Left lung (tissue), 10 donors: ENCODE results near the gene MED14. TPM values are rescaled to one million over a fixed set of nuclear protein-coding genes. Genes with fewer than 3 reads are reported as not detected.

Experiments
- ATAC-seq: fragments of 200-7000 bp; cut with Tn5 transposase; one replicate; pipeline ENCODE4 v1.9.1; 2020; ENCODE audit warnings: moderate library complexity
- DNase-seq, 4 donors: peaks; one replicate each; pipeline ENCODE4 v3.0.0-alpha.2; 2013 to 2020
- H3K27ac ChIP-seq, 2 donors: fragments of 200-600 bp; sonication (generic) in 1 of 2; one replicate each; pipeline versions ENCODE4 v1.5.0 to v1.8.0; 2020 to 2021
- H3K27me3 ChIP-seq, 2 donors: fragments of 200-600 bp; sonication (generic) in 1 of 2; one replicate each; pipeline versions ENCODE4 v1.5.0 to v1.8.0; 2020 to 2021
- H3K36me3 ChIP-seq, 2 donors: fragments of 200-600 bp; sonication (generic) in 1 of 2; one replicate each; pipeline versions ENCODE4 v1.5.0 to v1.8.0; 2020 to 2021
- H3K4me1 ChIP-seq, 2 donors: fragments of 200-600 bp; one replicate each; pipeline ENCODE4 v1.8.0; 2021
- H3K4me3 ChIP-seq, 2 donors: fragments of 200-600 bp; sonication (generic) in 1 of 2; one replicate each; pipeline versions ENCODE4 v1.5.0 to v1.8.0; 2020 to 2021; ENCODE audit warnings: mild to moderate bottlenecking in 1 of 2
- H3K9me3 ChIP-seq, 2 donors: fragments of 200-600 bp; sonication (generic) in 1 of 2; one replicate each; pipeline versions ENCODE4 v1.5.0 to v1.8.0; 2020 to 2021
- CTCF ChIP-seq, 2 donors: fragments of 200-600 bp; sonication (generic) in 1 of 2; IDR thresholded peaks; one replicate each; pipeline versions ENCODE4 v1.5.0 to v1.8.0; 2021; ENCODE audit warnings: antibody characterized with exemption in 2 of 2
- intact Hi-C, 2 donors: fragments of 100-400 bp; cut with DNase I; formaldehyde crosslinking; loops; one replicate each; pipeline versions ENCODE4 v1.11.2 to v1.14.2; 2022
- polyA plus RNA-seq, 6 donors: library from polyadenylated mRNA; unstranded; fragments of 120-200 nt; gene quantifications; one replicate each; pipeline ENCODE4 v1.2.1, GENCODE V29; 2013; ENCODE audit not compliant: insufficient read length in 6 of 6
- total RNA-seq, 2 donors: library from RNA; stranded (reverse); fragmentation: NEBNext Ultra II Directional; extraction: Animal tissue kit (Norgen Biotek cat#: 25700); gene quantifications; one replicate each; pipeline ENCODE4 v1.2.1, GENCODE V29; 2021
- donor health status: DM: no; HTN: yes; CAD: no.
- donor health status: DM: no; HTN: no; CAD: no.

Gene MED14
- total and polyA plus RNA-seq, 8 donors = 44.6 to 67.2 (median 57.1) TPM

GRCh38 chrX:40709395-40709794, 25.9 kb downstream of the MED14 start:
- Histone ChIP-seq H3K27ac (no peak overlapping the region), H3K27me3 (peaks cover 0 to 6% of the 10 kb centered on the region in 2 donors), H3K36me3 (peaks cover 0 to 50% of the 10 kb centered on the region in 2 donors), H3K9me3 (no peaks in the 10 kb centered on the region), H3K4me1 (no peaks in the 10 kb centered on the region), H3K4me3 (no peak overlapping the region)
- intact Hi-C loops = no loop called here
- DNase-seq (no peak), ATAC-seq (no peak)
- TF ChIP-seq CTCF (IDR thresholded peaks at IDR 0.05) = no peak

GRCh38 chrX:40705658-40706312, 29.6 kb downstream of the MED14 start:
- Histone ChIP-seq H3K36me3 (peaks cover 0 to 23% of the 10 kb centered on the region in 2 donors), H3K4me3 (no peak overlapping the region), H3K27me3 (peaks cover 0 to 6% of the 10 kb centered on the region in 2 donors), H3K9me3 (no peaks in the 10 kb centered on the region), H3K27ac (no peak overlapping the region), H3K4me1 (no peaks in the 10 kb centered on the region)
- DNase-seq (no peak), ATAC-seq (no peak)
- no peak for TF ChIP-seq CTCF (IDR thresholded peaks at IDR 0.05)
- intact Hi-C loops = no loop called here

- ATAC-seq = no peak
- intact Hi-C loops = no loop called here
These were observed 34.6 kb downstream of the MED14 start for GRCh38 chrX:40700640-40701342.

GRCh38 chrX:40698851-40699250, 36.5 kb downstream of the MED14 start:
- no peaks in the 10 kb centered on the region for H3K27me3 ChIP-seq
- no peak overlapping the region for H3K4me3 ChIP-seq
- intact Hi-C loops = no loop called here
- no peaks in the 10 kb centered on the region for H3K9me3 ChIP-seq
- H3K27ac ChIP-seq = no peak overlapping the region
- DNase-seq = no peak
- no peak for ATAC-seq
- no peaks in the 10 kb centered on the region for H3K4me1 ChIP-seq
- no peak for TF ChIP-seq CTCF (IDR thresholded peaks at IDR 0.05)
- H3K36me3 ChIP-seq = peaks cover 0 to 17% of the 10 kb centered on the region in 2 donors

More at GRCh38 chrX:40700640-40701342, 34.6 kb downstream of the MED14 start:
- peaks cover 0 to 17% of the 10 kb centered on the region in 2 donors for H3K36me3 ChIP-seq
- H3K27ac ChIP-seq = no peak overlapping the region
- no peak for DNase-seq
- H3K9me3 ChIP-seq = no peaks in the 10 kb centered on the region
- no peaks in the 10 kb centered on the region for H3K4me1 ChIP-seq
- peaks cover 0 to 4% of the 10 kb centered on the region in 2 donors for H3K27me3 ChIP-seq
- TF ChIP-seq CTCF (IDR thresholded peaks at IDR 0.05) = no peak
- H3K4me3 ChIP-seq = no peak overlapping the region

GRCh38 chrX:40694802-40695201, 40.5 kb downstream of the MED14 start:
- DNase-seq (no peak), ATAC-seq (no peak)
- no peak overlapping the region for H3K4me3 ChIP-seq
- H3K36me3 ChIP-seq = peaks cover 0 to 33% of the 10 kb centered on the region in 2 donors
- no peak overlapping the region for H3K27ac ChIP-seq
- no peaks in the 10 kb centered on the region for H3K9me3 ChIP-seq
- no peak for TF ChIP-seq CTCF (IDR thresholded peaks at IDR 0.05)
- intact Hi-C loops = no loop called here
- no peaks in the 10 kb centered on the region for H3K4me1 ChIP-seq
- H3K27me3 ChIP-seq = no peaks in the 10 kb centered on the region
